GM18526 (cell line): ENCODE measurements around the gene EIF4EBP3.

Experiments
- POLR2A ChIP-seq: IDR thresholded peaks from 3 replicates; pipeline ENCODE4 v1.6.1; 2011; ENCODE audit not compliant: insufficient read length; ENCODE audit errors: extremely low read depth

The EIF4EBP3 gene

DNA sequence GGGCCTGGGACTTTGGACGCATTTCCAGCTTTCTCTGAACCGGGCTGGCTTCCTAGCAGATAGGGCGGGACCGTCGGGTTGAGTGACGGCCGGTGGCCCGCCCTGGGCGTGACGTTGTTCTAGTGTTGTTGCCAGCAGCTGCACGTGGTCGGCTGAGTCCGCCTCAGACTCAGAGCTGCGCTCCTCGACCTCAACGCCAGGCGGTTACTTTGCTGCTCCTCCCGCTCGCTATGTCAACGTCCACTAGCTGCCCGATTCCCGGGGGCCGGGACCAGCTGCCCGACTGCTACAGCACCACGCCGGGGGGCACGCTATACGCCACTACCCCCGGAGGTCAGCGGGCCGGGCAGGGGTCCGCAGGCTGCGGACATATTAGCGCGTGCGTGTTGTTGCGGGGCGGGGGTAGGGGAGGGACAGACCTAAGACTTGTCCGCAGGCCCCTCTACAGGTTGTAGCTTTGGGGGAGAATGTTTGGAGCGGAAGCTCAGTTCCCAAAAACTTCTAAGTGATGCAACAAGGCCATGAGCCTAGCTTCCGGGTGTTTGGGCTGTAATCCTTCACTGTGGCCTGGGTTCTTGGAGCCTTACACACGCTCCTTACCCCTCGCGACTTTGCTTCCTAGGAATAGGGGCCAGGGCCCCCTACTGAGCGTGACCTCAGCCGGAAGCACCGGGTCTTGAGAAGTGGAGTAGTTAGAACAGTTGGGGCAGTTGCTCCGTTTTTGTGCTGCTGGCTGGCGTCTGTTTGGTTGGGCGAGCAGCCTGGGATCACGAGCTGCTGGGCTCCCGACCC lies at the start of gene EIF4EBP3:
Gene EIF4EBP3 (plus strand): TSS at position 155 of the 792 bp plus-strand sequence. CDS start 76 bp downstream, at position 231.
- peak; percentile 56 for TF ChIP-seq POLR2A

DNA sequence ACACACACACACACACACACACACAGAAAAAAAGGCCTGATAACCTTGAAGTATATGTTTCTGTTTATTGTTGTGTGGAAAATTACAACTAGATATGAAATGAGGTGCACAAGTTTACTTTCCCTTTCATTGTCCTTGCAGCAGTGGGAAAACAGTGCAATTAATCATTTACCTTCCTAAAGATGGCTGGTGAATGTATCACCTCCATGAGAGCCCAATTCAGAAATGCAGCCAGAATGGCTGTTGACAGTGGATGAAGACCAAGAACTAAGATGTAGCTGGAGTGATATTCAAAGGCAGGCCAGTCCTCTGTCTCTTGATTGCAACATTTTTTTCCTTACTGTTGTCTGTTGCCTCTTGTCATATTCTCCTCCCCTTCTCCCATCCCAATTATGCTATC lies 49.6 kb upstream of the EIF4EBP3 start:
- TF ChIP-seq POLR2A, result no peak

DNA sequence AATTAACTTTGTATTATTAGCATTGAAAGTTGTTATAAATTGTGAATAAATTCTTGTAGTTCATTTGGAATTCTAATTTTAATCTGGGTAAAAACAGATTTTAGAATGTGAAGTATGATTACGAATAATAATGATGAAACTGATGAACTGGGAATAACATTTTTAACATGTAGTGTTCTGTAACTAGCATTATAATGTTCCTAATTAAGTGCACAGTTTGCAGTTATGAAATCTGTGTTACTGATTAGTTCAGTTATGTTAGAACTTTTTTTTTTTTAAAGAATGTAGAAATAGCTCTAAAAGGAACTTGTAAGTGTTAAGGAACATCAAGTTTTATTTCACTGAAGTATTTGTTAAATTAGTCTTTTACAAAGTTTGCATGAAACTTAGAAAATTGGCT lies 48.9 kb upstream of the EIF4EBP3 start:
- no peak for TF ChIP-seq POLR2A

- TF ChIP-seq POLR2A, result no peak
Observed at GRCh38 chr5:140502834-140503233, 44.6 kb upstream of the EIF4EBP3 start.

- TF ChIP-seq POLR2A, result no peak
Observed at GRCh38 chr5:140509898-140510297, 37.6 kb upstream of the EIF4EBP3 start.

GRCh38 chr5:140513124-140513523 lies 34.3 kb upstream of the EIF4EBP3 start:
- no peak for TF ChIP-seq POLR2A

- TF ChIP-seq POLR2A, result no peak
Observed at GRCh38 chr5:140524003-140524402, 23.5 kb upstream of the EIF4EBP3 start.

GRCh38 chr5:140540227-140540626 lies 7.2 kb upstream of the EIF4EBP3 start:
- TF ChIP-seq POLR2A, result no peak

- no peak for TF ChIP-seq POLR2A
Observed at GRCh38 chr5:140542972-140543371, 4.5 kb upstream of the EIF4EBP3 start.

GRCh38 chr5:140544986-140545385 lies 2.5 kb upstream of the EIF4EBP3 start:
- no peak for TF ChIP-seq POLR2A

DNA sequence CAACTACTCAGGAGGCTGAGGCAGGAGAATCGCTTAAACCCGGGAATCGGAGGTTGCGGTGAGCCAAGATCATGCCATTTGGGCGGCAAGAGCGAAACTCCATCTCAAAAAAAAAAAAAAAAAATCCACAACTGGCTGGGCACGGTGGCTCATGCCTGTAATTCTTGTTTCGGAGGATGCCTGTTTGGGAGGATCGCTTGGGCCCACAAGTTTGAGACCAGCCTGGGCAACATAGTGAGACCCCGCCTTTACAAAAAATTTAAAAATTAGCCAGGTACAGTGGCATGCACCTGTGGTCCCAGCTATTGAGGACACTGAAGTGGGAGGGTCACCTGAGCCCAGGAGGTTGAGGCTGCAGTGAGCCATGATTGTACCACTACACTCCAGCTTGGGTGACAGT lies 1.9 kb upstream of the EIF4EBP3 start:
- TF ChIP-seq POLR2A, result no peak

GRCh38 chr5:140546851-140547507 lies 483 bp upstream of the EIF4EBP3 start:
- no peak for TF ChIP-seq POLR2A

DNA sequence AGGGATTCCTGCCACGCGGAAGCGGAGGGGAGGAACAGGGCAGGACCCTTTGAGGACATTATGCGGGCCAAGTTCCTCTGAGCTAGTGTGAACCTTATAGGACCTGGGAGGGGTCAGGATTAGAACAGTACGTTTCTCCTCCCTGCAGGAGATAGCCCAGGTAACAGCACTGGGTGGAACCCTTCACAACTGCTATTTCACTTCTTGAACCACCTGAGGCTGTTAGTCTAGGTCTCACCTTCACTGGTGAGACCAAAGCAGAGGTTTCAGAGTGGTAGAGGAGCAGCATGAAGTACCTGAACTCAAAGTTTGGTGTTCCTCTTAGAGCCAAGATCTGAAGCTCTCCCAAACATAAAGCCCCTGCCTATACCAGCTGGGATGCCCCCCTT lies 832 bp downstream of the EIF4EBP3 start:
- no peak for TF ChIP-seq POLR2A

- no peak for TF ChIP-seq POLR2A
Observed at GRCh38 chr5:140548791-140549190, 1.3 kb downstream of the EIF4EBP3 start.

- no peak for TF ChIP-seq POLR2A
Observed at GRCh38 chr5:140549237-140550144, 2.0 kb downstream of the EIF4EBP3 start.
